Small intestine (tissue), 7 donors: ENCODE measurements around the gene GZMM. TPM values are rescaled to one million over a fixed set of nuclear protein-coding genes. Genes with fewer than 3 reads are reported as not detected.

ENCODE experiments used
- DNase-seq, 2 donors: peaks; one replicate each; pipeline versions ENCODE4 v3.0.0 to v3.0.0-alpha.2; 2013
- FAIRE-seq: peaks from 2 replicates; lab custom pipeline; 2012; peaks lifted over from hg19 to GRCh38; lab: Jason Lieb, UNC
- H3K27ac ChIP-seq, 3 donors: one replicate each; pipeline ENCODE4 v1.5.1; 2013; ENCODE audit warnings: low read length in 2 of 3, mild to moderate bottlenecking in 2 of 3, control low read depth in 1 of 3, inconsistent platforms in 1 of 3, low read depth in 1 of 3, moderate library complexity in 1 of 3
- H3K27me3 ChIP-seq, 3 donors: one replicate each; pipeline ENCODE4 v1.6.1; 2013; ENCODE audit warnings: low read length in 3 of 3, inconsistent platforms in 1 of 3; ENCODE audit not compliant: control insufficient read depth in 3 of 3, insufficient read depth in 3 of 3
- H3K36me3 ChIP-seq, 3 donors: one replicate each; pipeline ENCODE4 v1.6.1; 2013; ENCODE audit warnings: low read length in 3 of 3, inconsistent platforms in 1 of 3, low read depth in 1 of 3, mild to moderate bottlenecking in 1 of 3, moderate library complexity in 1 of 3; ENCODE audit not compliant: control insufficient read depth in 3 of 3, insufficient read depth in 2 of 3
- H3K4me1 ChIP-seq, 3 donors: one replicate each; pipeline ENCODE4 v1.6.1; 2013; ENCODE audit warnings: low read length in 2 of 3, inconsistent platforms in 1 of 3, low read depth in 1 of 3, mild to moderate bottlenecking in 1 of 3, moderate library complexity in 1 of 3; ENCODE audit not compliant: control insufficient read depth in 3 of 3, insufficient read depth in 2 of 3
- H3K4me3 ChIP-seq, 3 donors: one replicate each; pipeline ENCODE4 v1.5.1; 2013; ENCODE audit warnings: low read length in 3 of 3, control low read depth in 1 of 3, inconsistent platforms in 1 of 3, low read depth in 1 of 3, mild to moderate bottlenecking in 1 of 3, moderate library complexity in 1 of 3
- H3K9me3 ChIP-seq, 2 donors: one replicate each; pipeline ENCODE4 v1.6.1; 2013; ENCODE audit warnings: low read depth in 1 of 2, low read length in 1 of 2; ENCODE audit not compliant: control insufficient read depth in 2 of 2, insufficient read depth in 1 of 2
- WGBS, 3 donors: extraction: QIAGEN DNeasy Blood & Tissue Kit; methylation state at CpG; one replicate each; pipeline ENCODE4 v1.1.7; 2013; 5-methylcytosine and 5-hydroxymethylcytosine counted together
- polyA plus RNA-seq, 4 donors: library from polyadenylated mRNA; stranded (reverse) in 3 of 4; unstranded in 1 of 4; fragments of 200-250 nt in 3 of 4; fragments of 120-200 nt in 1 of 4; gene quantifications; one replicate each; pipeline versions ENCODE4 v1.2.1 to v1.2.3, GENCODE V29; 2013
- donor health status: healthy with polysubstance abuse.
- donor health status: control.
- donor health status: control.
- donor health status: Bipolar disorder and iron deficiency.
- donor health status: healthy.

The GZMM gene
- polyA plus RNA-seq, 4 donors, result 0.89 to 5.7 (median 1.8) TPM

DNA sequence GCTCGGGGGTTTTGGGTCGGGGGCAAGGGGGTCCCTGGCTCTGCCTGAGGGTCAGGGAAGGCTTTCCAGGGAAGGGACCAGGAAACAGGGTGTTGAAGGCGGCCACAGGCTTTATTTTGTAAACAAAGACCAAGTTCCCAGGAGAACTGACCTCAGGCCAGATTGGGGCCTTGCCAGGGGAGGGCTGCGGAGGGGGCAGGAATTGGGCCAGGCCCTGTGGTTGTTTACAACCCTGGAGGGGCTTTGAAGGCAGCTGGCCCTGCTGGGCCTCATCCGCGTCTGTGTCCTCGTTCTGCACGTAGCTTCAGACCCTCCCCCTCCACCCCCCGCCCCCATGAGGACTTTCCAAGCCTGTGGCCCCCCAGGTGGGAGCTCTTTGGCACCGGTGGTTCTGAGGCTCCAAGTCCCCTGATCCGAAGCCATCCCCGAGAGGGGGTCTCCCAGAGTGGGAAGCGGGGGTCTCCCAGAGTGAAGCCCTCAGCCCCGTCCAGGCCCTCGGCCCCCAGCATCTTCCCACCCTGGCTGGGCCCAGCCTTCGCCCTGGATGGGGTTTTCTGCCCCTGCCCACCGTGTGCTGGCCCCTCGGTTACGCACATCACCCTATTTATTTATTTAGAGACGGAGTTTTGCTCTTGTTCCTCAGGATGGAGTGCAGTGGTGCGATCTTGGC lies 15.1 kb downstream of the GZMM start:
- peak overlapping the region in 1 of 3 donors; percentile 58 for H3K27ac ChIP-seq

DNA sequence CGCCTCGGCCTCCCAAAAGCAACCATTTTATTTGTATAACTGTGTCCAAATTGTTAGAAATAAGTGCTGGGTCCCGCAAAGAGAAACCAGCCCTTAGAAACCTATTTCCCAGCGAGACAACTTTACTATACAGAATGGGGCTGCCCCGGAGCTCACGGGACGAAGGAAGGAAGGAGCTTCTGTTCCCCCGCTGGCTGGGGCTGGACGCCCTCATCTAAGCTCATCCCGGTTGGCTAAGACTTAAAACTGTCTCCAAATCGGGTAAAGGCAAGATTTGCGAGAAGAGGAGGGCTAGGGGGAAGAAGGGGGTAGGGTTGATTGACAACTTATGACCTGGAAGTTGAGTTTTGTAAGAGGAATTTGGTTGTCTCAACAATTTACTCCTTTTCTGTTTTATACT lies 16.3 kb downstream of the GZMM start:
- no peaks in the 10 kb centered on the region for H3K4me1 ChIP-seq
- H3K36me3 ChIP-seq, result no peaks in the 10 kb centered on the region
- no peak for FAIRE-seq
- H3K9me3 ChIP-seq, result no peaks in the 10 kb centered on the region
- whole genome bisulfite sequencing, 3 donors, result 74 to 84% (median 83%) methylated on average over 12 of the region's 12 CpGs
- no peak overlapping the region for H3K4me3 ChIP-seq
- no peak for DNase-seq
- H3K27ac ChIP-seq, result no peak overlapping the region
- H3K27me3 ChIP-seq, result no peaks in the 10 kb centered on the region

More for the DNA sequence above, 15.1 kb downstream of the GZMM start:
- Histone ChIP-seq H3K27me3 (no peaks in the 10 kb centered on the region), H3K4me3 (no peak overlapping the region), H3K9me3 (no peaks in the 10 kb centered on the region), H3K4me1 (no peaks in the 10 kb centered on the region), H3K36me3 (no peaks in the 10 kb centered on the region)
- FAIRE-seq (no peak), DNase-seq (no peak)
- WGBS, 3 donors, result 51 to 58% (median 54%) methylated on average over 20 to 21 of the region's 21 CpGs

DNA sequence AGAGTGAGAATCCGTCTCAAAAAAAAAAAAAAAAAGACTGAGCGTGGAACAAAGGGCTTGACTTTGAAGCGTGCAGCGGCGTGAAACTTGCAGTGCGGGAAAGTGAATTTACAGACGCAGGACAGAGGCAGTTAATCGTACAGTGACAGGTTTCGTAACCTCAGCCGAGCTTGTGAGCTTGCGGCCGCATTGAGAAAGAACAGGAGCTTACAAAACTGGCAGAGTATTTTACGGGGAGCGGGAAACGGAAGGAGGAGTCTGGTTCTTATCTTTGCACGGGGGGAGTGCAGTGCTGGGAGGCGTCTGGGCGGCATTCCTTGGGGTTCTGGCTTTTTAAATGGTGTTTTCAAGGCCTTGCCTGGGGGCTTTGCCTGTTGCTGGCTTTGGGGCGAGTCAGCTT lies 22.6 kb downstream of the GZMM start:
- no peak for FAIRE-seq
- Histone ChIP-seq H3K27ac (no peak overlapping the region), H3K4me1 (peaks cover 0 to 3% (median 0%) of the 10 kb centered on the region in 3 donors), H3K27me3 (no peaks in the 10 kb centered on the region), H3K36me3 (peaks cover 0 to 7% (median 0%) of the 10 kb centered on the region in 3 donors), H3K9me3 (peaks cover 0 to 4% of the 10 kb centered on the region in 2 donors), H3K4me3 (no peak overlapping the region)
- no peak for DNase-seq
- WGBS, 3 donors, result 73 to 93% (median 78%) methylated on average over 17 to 19 of the region's 19 CpGs

DNA sequence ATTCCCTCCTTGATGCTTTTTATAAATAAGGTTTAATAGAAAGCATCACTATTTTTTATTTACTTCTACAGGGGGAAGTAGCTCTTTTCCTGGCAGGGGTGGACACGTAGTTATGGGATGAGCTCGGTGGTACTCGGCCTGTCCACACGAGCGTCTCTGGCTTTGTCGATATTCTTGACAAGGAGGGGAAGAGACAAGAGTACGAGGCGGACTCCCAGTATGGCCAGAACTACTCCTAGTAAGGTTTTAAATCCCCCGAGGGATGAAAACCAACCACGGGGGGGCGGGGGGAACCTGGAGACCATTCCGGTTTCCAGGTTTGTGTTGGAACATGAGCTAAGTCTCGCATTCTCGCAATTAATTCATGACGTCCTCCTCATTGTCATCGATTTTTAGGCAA lies 23.0 kb downstream of the GZMM start:
- no peak overlapping the region for H3K27ac ChIP-seq

DNA sequence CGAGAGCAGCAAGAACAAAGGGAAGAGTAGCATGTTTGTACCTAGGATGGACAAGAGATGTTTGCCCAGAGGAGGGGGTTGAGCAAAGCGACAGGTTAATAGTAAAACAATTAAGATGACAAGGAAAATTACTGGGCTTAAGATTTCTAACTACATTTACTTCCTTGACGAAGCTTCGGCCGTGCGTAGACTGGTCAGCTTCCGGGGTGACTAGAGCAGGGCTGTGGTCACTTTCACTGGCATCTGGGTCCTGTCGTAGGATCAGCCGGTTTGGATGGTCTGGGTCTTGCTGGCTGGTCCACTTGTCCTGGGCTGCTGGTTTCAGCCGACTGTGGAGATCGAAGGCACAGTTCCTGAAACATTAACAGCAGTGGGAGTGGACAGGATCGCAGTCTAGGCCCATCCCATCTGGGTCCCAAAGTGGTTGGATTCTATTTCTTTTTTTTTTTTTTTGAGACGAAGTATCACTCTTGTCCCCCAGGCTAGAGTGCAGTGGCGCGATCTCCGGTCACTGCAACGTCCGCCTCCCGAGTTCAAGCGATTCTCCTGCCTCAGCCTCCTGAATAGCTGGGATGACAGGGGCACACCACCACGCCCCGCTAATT lies 23.5 kb downstream of the GZMM start:
- DNase-seq (no peak), FAIRE-seq (no peak)
- peaks cover 0 to 3% (median 0%) of the 10 kb centered on the region in 3 donors for H3K4me1 ChIP-seq
- H3K36me3 ChIP-seq, result peaks cover 0 to 7% (median 0%) of the 10 kb centered on the region in 3 donors
- peaks cover 0 to 4% of the 10 kb centered on the region in 2 donors for H3K9me3 ChIP-seq
- no peaks in the 10 kb centered on the region for H3K27me3 ChIP-seq
- no peak overlapping the region for H3K4me3 ChIP-seq
- WGBS, 3 donors, result 93 to 95% (median 93%) methylated on average over 19 to 22 of the region's 22 CpGs
- no peak overlapping the region for H3K27ac ChIP-seq

More for the DNA sequence above, 23.0 kb downstream of the GZMM start:
- H3K36me3 ChIP-seq, result peaks cover 0 to 7% (median 0%) of the 10 kb centered on the region in 3 donors
- peaks cover 0 to 3% (median 0%) of the 10 kb centered on the region in 3 donors for H3K4me1 ChIP-seq
- no peak overlapping the region for H3K4me3 ChIP-seq
- H3K27me3 ChIP-seq, result no peaks in the 10 kb centered on the region
- FAIRE-seq (no peak), DNase-seq (no peak)
- peaks cover 0 to 4% of the 10 kb centered on the region in 2 donors for H3K9me3 ChIP-seq
- WGBS, 3 donors, result 76 to 90% (median 83%) methylated on average over 12 to 16 of the region's 16 CpGs

DNA sequence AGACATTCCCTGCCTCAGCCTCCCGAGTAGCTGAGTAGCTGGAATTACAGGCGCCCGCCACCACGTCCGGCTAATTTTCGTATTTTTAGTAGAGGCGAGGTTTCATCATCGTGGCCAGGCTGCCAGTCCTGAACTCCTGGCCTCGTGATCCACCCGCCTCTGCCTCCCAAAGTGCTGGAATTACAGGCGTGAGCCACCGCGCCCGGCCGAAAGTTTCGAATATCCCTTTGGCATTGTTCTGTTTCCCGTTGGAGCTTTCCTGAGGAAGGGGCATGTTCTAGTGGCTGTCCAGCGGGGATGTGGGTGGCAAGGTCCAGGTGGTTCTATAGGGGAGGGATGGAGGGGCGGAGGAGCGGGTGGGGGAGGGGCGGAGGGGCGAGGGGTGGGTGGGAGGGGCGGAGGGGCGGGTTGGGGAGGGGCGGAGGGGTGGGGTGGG lies 26.4 kb downstream of the GZMM start:
- Histone ChIP-seq H3K27me3 (no peaks in the 10 kb centered on the region), H3K4me3 (no peak overlapping the region), H3K36me3 (peaks cover 0 to 13% (median 0%) of the 10 kb centered on the region in 3 donors), H3K27ac (no peak overlapping the region), H3K9me3 (peaks cover 0 to 4% of the 10 kb centered on the region in 2 donors), H3K4me1 (peaks cover 3 to 20% (median 9%) of the 10 kb centered on the region in 3 donors)
- DNase-seq (no peak), FAIRE-seq (no peak)
- whole genome bisulfite sequencing, 3 donors, result 56 to 74% (median 66%) methylated on average over 17 to 21 of the region's 25 CpGs

DNA sequence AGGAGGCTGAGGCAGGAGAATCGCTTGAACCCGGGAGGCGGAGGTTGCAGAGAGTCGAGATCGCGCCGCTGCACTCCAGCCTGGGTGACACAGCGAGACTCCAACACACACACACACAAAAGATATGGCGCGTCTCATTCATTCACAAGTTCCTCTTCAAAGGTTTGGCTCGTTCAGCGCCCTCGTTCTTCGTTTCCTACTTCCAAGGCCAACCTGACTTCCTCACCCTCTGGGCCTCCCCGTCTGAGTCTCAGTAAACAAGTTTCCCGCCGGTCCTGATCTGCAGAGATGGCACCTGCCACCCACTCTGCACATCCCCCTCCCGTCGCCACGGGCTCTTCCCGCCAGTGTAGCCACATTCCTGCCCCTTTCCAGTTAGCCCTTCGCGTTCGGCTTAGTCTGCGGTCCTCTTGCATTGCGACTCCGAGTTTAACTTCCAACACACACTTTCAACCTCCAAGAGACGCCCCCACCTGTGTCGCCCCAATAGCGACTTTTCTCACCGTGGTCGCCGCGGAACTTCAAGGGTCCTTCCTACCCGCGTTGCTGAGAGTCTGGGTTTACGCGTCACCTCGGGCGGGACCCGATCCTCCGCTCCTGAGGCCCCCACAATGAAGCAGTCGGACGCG lies 27.2 kb downstream of the GZMM start:
- FAIRE-seq, result no peak
- peaks cover 3 to 27% (median 12%) of the 10 kb centered on the region in 3 donors for H3K4me1 ChIP-seq
- DNase-seq, result peak; percentile 62 to 79
- H3K9me3 ChIP-seq, result peaks cover 0 to 4% of the 10 kb centered on the region in 2 donors
- WGBS, 3 donors, result 1 to 6% (median 2%) methylated on average over 40 to 45 of the region's 45 CpGs
- H3K27ac ChIP-seq, result peak overlapping the region; percentile 60 to 96 (median 76)
- peaks cover 0 to 17% (median 0%) of the 10 kb centered on the region in 3 donors for H3K36me3 ChIP-seq
- H3K27me3 ChIP-seq, result no peaks in the 10 kb centered on the region
- peak overlapping the region; percentile 19 to 79 (median 58) for H3K4me3 ChIP-seq

DNA sequence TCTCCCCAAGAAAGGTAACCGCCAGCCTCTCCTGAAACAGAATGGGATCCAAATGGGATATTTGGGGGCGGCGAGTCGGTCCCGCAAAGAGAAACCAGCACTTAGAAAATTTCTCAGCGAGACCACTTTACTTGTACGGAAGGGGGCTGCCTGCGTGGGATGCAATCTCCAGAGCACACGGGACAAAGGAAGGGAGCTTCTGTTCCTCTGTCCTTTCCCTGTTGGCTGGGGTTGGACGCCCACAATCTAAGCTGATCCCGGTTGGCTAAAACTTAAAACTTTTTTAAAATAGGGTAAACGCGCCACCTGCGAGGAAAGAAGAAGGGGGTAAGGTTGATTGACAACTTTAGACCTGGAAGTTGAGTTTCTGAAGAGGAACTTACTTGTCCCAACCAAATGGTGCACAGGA lies 27.7 kb downstream of the GZMM start:
- peak overlapping the region; percentile 60 to 96 (median 76) for H3K27ac ChIP-seq
- WGBS, 3 donors, result 1% methylated on average over 14 of the region's 14 CpGs
- DNase-seq, result peak in 1 of 2 donors; percentile 37

More for the DNA sequence above, 27.7 kb downstream of the GZMM start:
- Histone ChIP-seq H3K36me3 (peaks cover 0 to 18% (median 0%) of the 10 kb centered on the region in 3 donors), H3K9me3 (peaks cover 0 to under 1% of the 10 kb centered on the region in 2 donors), H3K4me3 (peak overlapping the region; percentile 19 to 79 (median 58)), H3K27me3 (no peaks in the 10 kb centered on the region), H3K4me1 (peaks cover 3 to 30% (median 12%) of the 10 kb centered on the region in 3 donors)
- no peak for FAIRE-seq
